ENCODE measurements around the gene MTUS2. TPM values are rescaled to one million over a fixed set of nuclear protein-coding genes. Genes with fewer than 3 reads are reported as not detected.

Gene MTUS2
- total and polyA plus RNA-seq, 2 donors (not counting 1 experiment from before 2014, with no cell fraction given): 0.06 TPM; not detected in 1

GRCh38 chr13:29529754-29530153, 709.6 kb downstream of the MTUS2 start:
- Histone ChIP-seq H2AFZ (ENCODE audit: low read length) (no peak overlapping the region), H3K9me3 (ENCODE audit: control insufficient read depth, insufficient read depth, low read depth, low read length) (no peaks in the 10 kb centered on the region), H3K79me2 (ENCODE audit: control insufficient read depth, insufficient read depth, low read length) (no peaks in the 10 kb centered on the region), H3K9ac (ENCODE audit: insufficient read depth, low read length) (no peak overlapping the region), H3K27me3 (ENCODE audit: control insufficient read depth, insufficient read depth, low read length) (no peaks in the 10 kb centered on the region), H3K4me3 (replicated peaks in 1 of 4; ENCODE audit: control extremely low read depth in 1 of 4, insufficient read depth in 1 of 4, low read depth in 3 of 4, low read length in 4 of 4) (no peak overlapping the region), H3K4me2 (ENCODE audit: extremely low read depth, insufficient read depth, low read length) (no peak overlapping the region), H3K4me1 (ENCODE audit: control insufficient read depth, extremely low read depth, insufficient read depth, low read length) (no peaks in the 10 kb centered on the region), H3K36me3 (ENCODE audit: control insufficient read depth, insufficient read depth, low read length) (peaks cover 9% of the 10 kb centered on the region), H3K27ac (ENCODE audit: insufficient read depth, low read length) (no peak overlapping the region), H4K20me1 (ENCODE audit: control insufficient read depth, extremely low read depth, insufficient read depth, low read length) (no peaks in the 10 kb centered on the region)
- TF ChIP-seq, protein P1, sequence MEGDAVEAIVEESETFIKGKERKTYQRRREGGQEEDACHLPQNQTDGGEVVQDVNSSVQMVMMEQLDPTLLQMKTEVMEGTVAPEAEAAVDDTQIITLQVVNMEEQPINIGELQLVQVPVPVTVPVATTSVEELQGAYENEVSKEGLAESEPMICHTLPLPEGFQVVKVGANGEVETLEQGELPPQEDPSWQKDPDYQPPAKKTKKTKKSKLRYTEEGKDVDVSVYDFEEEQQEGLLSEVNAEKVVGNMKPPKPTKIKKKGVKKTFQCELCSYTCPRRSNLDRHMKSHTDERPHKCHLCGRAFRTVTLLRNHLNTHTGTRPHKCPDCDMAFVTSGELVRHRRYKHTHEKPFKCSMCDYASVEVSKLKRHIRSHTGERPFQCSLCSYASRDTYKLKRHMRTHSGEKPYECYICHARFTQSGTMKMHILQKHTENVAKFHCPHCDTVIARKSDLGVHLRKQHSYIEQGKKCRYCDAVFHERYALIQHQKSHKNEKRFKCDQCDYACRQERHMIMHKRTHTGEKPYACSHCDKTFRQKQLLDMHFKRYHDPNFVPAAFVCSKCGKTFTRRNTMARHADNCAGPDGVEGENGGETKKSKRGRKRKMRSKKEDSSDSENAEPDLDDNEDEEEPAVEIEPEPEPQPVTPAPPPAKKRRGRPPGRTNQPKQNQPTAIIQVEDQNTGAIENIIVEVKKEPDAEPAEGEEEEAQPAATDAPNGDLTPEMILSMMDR (conservative IDR thresholded peaks at IDR 0.05 in 1 of 2, IDR thresholded peaks at IDR 0.05 in 1 of 2; ENCODE audit: low read depth in 1 of 2, low read length in 2 of 2): no peak
- no peak for TF ChIP-seq EZH2 (IDR thresholded peaks at IDR 0.05; ENCODE audit: low read length, missing control alignments)
- DNase-seq (ENCODE audit: low read depth in 2 of 2): no peak

DNA sequence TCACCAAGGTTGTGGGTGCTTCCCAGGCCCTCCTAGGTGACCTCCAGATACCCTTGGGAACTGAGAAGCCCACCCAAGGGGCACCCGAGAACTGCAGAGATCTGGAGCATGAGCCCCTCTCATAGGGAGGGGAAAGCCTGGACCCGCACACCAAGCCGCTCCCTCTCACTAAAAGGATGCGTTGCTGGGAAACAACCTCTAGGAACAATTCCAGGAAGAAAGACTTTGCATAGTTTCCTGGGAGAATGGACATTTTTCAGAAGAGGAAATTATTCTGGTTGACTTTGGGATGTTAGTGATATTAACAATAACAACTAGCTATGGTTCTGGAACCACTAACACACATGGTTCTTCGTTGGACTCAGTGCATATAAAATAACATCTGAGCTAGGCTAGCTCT, 710.8 kb downstream of the MTUS2 start:
- DNase-seq (ENCODE audit: low read depth in 2 of 2): no peak
- H3K36me3 ChIP-seq (ENCODE audit: control insufficient read depth, insufficient read depth, low read length): peaks cover 9% of the 10 kb centered on the region
- H3K27ac ChIP-seq (ENCODE audit: insufficient read depth, low read length): no peak overlapping the region
- H3K9me3 ChIP-seq (ENCODE audit: control insufficient read depth, insufficient read depth, low read depth, low read length): no peaks in the 10 kb centered on the region
- H3K4me3 ChIP-seq (replicated peaks in 1 of 4; ENCODE audit: control extremely low read depth in 1 of 4, insufficient read depth in 1 of 4, low read depth in 3 of 4, low read length in 4 of 4): no peak overlapping the region
- H3K27me3 ChIP-seq (ENCODE audit: control insufficient read depth, insufficient read depth, low read length): no peaks in the 10 kb centered on the region
- H3K4me1 ChIP-seq (ENCODE audit: control insufficient read depth, extremely low read depth, insufficient read depth, low read length): no peaks in the 10 kb centered on the region
- no peaks in the 10 kb centered on the region for H3K79me2 ChIP-seq (ENCODE audit: control insufficient read depth, insufficient read depth, low read length)
- no peak overlapping the region for H3K9ac ChIP-seq (ENCODE audit: insufficient read depth, low read length)
- no peaks in the 10 kb centered on the region for H4K20me1 ChIP-seq (ENCODE audit: control insufficient read depth, extremely low read depth, insufficient read depth, low read length)
- no peak overlapping the region for H2AFZ ChIP-seq (ENCODE audit: low read length)
- TF ChIP-seq EZH2 (IDR thresholded peaks at IDR 0.05; ENCODE audit: low read length, missing control alignments): no peak
- TF ChIP-seq, protein P1 (conservative IDR thresholded peaks at IDR 0.05 in 1 of 2, IDR thresholded peaks at IDR 0.05 in 1 of 2; ENCODE audit: low read depth in 1 of 2, low read length in 2 of 2): no peak
- no peak overlapping the region for H3K4me2 ChIP-seq (ENCODE audit: extremely low read depth, insufficient read depth, low read length)

- Histone ChIP-seq H3K4me3 (replicated peaks in 1 of 4; ENCODE audit: control extremely low read depth in 1 of 4, insufficient read depth in 1 of 4, low read depth in 3 of 4, low read length in 4 of 4) (no peak overlapping the region), H3K9me3 (ENCODE audit: control insufficient read depth, insufficient read depth, low read depth, low read length) (no peaks in the 10 kb centered on the region), H3K79me2 (ENCODE audit: control insufficient read depth, insufficient read depth, low read length) (peaks cover 2% of the 10 kb centered on the region), H3K36me3 (ENCODE audit: control insufficient read depth, insufficient read depth, low read length) (peaks cover 9% of the 10 kb centered on the region), H3K27ac (ENCODE audit: insufficient read depth, low read length) (no peak overlapping the region), H3K4me1 (ENCODE audit: control insufficient read depth, extremely low read depth, insufficient read depth, low read length) (no peaks in the 10 kb centered on the region), H3K4me2 (ENCODE audit: extremely low read depth, insufficient read depth, low read length) (no peak overlapping the region), H2AFZ (ENCODE audit: low read length) (no peak overlapping the region), H4K20me1 (ENCODE audit: control insufficient read depth, extremely low read depth, insufficient read depth, low read length) (no peaks in the 10 kb centered on the region), H3K9ac (ENCODE audit: insufficient read depth, low read length) (no peak overlapping the region), H3K27me3 (ENCODE audit: control insufficient read depth, insufficient read depth, low read length) (no peaks in the 10 kb centered on the region)
- TF ChIP-seq EZH2 (IDR thresholded peaks at IDR 0.05; ENCODE audit: low read length, missing control alignments): no peak
- TF ChIP-seq, protein P1 (conservative IDR thresholded peaks at IDR 0.05 in 1 of 2, IDR thresholded peaks at IDR 0.05 in 1 of 2; ENCODE audit: low read depth in 1 of 2, low read length in 2 of 2): no peak
- DNase-seq (ENCODE audit: low read depth in 2 of 2): peak in 1 of 2 donors; percentile 57
Observed at GRCh38 chr13:29532116-29532515, 712.0 kb downstream of the MTUS2 start.
